ENCODE results near the gene SLC25A24.
"Not testable (repeated sequence)": the region's sequence is repeated elsewhere in the genome, so short reads cannot be mapped to it uniquely, and the experiment has no call there.

- TF ChIP-seq CTCF, POLR2A (IDR thresholded peaks at IDR 0.05): not testable (repeated sequence)
Measured at GRCh38 chr1:108216028-108216890, 16.1 kb upstream of the SLC25A24 start.
